Karpas-422 (cell line): ENCODE results near the gene ZMYM4. TPM values are rescaled to one million over a fixed set of nuclear protein-coding genes. Genes with fewer than 3 reads are reported as not detected.

Experiments used
- DNase-seq: peaks from one replicate; pipeline ENCODE4 v3.0.0-alpha.2; 2015
- H2AFZ ChIP-seq: fragments of 200-600 bp; sonication (generic); 2 replicates; pipeline ENCODE4 v1.6.1; 2014; ENCODE audit warnings: antibody characterized with exemption, low read length, mixed read lengths
- H3K27ac ChIP-seq: fragments of 200-600 bp; sonication (generic); 2 replicates; pipeline ENCODE4 v1.5.1; 2014; ENCODE audit warnings: mild to moderate bottlenecking, low read length, moderate library complexity
- H3K27me3 ChIP-seq: fragments of 200-600 bp; sonication (generic); 2 replicates; pipeline ENCODE4 v1.6.1; 2014; ENCODE audit warnings: low read length, mixed read lengths
- H3K36me3 ChIP-seq: fragments of 200-600 bp; sonication (generic); 2 replicates; pipeline ENCODE4 v1.6.1; 2014; ENCODE audit warnings: low read length, mixed read lengths; ENCODE audit not compliant: insufficient read depth
- H3K4me1 ChIP-seq: fragments of 200-600 bp; sonication (generic); 2 replicates; pipeline ENCODE4 v1.6.1; 2014; ENCODE audit warnings: mild to moderate bottlenecking, low read length, mixed read lengths
- H3K4me2 ChIP-seq: fragments of 200-600 bp; sonication (generic); 2 replicates; pipeline ENCODE4 v1.6.1; 2014; ENCODE audit warnings: low read length, low read depth, mild to moderate bottlenecking; ENCODE audit not compliant: poor library complexity, severe bottlenecking
- H3K4me3 ChIP-seq: fragments of 200-600 bp; sonication (generic); 2 replicates; pipeline ENCODE4 v1.5.1; 2014; ENCODE audit warnings: mild to moderate bottlenecking, antibody characterized with exemption, low read length, mixed read lengths
- H3K79me2 ChIP-seq: fragments of 200-600 bp; sonication (generic); 2 replicates; pipeline ENCODE4 v1.6.1; 2014; ENCODE audit warnings: mild to moderate bottlenecking, low read length, mixed read lengths
- H3K9ac ChIP-seq: fragments of 200-600 bp; sonication (generic); 2 replicates; pipeline ENCODE4 v1.6.0; 2014; ENCODE audit warnings: low read length
- H3K9me2 ChIP-seq: fragments of 200-600 bp; sonication (generic), shearing (Covaris generic); replicated peaks from 2 replicates; pipeline ENCODE4 v1.6.0; 2014; ENCODE audit warnings: mild to moderate bottlenecking, low read length, moderate library complexity; ENCODE audit not compliant: insufficient read depth
- H3K9me3 ChIP-seq: fragments of 300-700, 200-600 bp; sonication (generic); 2 replicates; pipeline ENCODE4 v1.6.1; 2014; ENCODE audit warnings: low read length, mixed read lengths
- H4K20me1 ChIP-seq: fragments of 200-600 bp; sonication (generic); 2 replicates; pipeline ENCODE4 v1.6.1; 2014; ENCODE audit warnings: mild to moderate bottlenecking, antibody characterized with exemption, low read length, low read depth; ENCODE audit not compliant: insufficient read depth
- total RNA-seq: library from RNA; depleted of rRNA; stranded (reverse); fragments of >200 nt; shearing (Covaris generic); gene quantifications from 2 replicates; pipeline ENCODE4 v1.2.3, GENCODE V29; 2014; ENCODE audit warnings: low replicate concordance

The ZMYM4 gene
- total RNA-seq, 1 experiment from 2014 or later, result 46.3 TPM

DNA sequence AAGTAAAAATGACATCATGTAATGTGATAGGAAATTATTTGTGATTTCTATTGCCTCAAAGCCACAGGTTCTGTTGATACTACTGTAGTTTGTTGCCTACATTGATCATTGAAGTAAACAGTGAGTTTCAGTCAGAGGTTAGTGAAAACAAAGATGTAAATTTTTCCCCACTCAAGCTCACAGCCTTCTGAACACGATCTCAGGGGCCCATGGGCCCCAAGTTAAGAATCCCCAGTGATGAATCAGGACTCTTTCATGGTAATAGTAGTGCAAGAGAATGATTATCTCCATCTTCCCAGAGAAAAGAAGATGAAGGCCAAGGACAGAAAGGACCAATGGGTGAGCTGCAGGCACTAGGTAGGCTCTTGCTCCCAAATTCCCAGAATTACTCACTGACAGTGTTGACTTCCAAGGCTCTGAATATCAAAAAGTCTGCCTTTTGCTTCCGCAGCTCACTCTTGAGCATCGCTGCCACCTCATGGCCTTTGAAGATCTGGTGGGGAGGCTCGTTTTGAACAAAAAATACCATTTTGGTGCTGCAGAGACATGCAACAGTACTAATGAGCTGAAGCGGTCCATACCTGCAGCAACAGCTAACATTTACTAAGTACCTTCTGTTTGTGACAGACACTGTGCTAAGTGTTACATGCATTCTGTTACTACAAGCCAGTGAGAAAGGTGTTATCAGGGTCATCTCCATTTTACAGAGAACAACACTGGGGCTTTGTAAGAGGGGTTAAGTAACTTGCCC is 175.4 kb downstream of the ZMYM4 start:
- no peak overlapping the region for H3K4me2 ChIP-seq
- H3K9me2 ChIP-seq, result no peaks in the 10 kb centered on the region
- no peak overlapping the region for H2AFZ ChIP-seq
- no peak overlapping the region for H3K9ac ChIP-seq
- H3K36me3 ChIP-seq, result peaks cover 6% of the 10 kb centered on the region; the same call in 1 of the 2 replicates
- H3K27me3 ChIP-seq, result no peaks in the 10 kb centered on the region
- H3K4me3 ChIP-seq, result no peak overlapping the region
- no peak overlapping the region for H3K27ac ChIP-seq
- no peaks in the 10 kb centered on the region for H4K20me1 ChIP-seq
- no peaks in the 10 kb centered on the region for H3K9me3 ChIP-seq
- no peaks in the 10 kb centered on the region for H3K79me2 ChIP-seq
- H3K4me1 ChIP-seq, result no peaks in the 10 kb centered on the region
- peak; percentile 49 for DNase-seq

DNA sequence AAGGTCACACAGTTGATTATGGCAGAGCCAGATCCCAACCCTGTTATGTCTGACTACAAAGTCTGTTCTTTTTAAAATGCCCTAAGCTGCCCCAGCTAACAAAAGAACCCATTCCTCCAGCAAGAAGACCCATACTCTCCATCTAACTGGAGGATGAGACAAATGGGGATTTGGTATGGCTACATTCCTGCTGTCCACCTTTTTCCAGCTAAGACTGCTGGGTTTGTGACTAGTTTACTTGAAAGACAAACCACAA is 175.9 kb downstream of the ZMYM4 start:
- Histone ChIP-seq H3K4me2 (no peak overlapping the region), H3K79me2 (no peaks in the 10 kb centered on the region), H3K36me3 (peaks cover 8% of the 10 kb centered on the region; the same call in 1 of the 2 replicates)

DNA sequence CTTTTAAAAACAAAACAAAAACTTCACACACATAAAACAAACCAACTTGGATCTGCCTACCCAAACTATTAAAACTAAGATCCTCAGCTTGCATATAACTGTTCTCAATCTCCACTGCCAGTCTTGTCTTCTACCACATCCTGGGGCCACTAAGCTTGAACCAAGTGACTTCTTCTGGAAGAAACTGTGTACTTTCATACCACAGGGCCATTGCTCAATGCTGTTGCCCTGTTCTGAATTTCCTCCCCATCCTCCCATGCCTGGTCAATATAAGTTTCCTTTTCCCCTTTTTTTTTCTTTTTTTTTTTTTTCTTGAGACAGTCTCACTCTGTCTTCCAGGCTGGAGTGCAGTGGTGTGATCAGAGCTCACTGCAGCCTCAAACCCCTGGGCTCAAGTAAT is 178.8 kb downstream of the ZMYM4 start:
- no peak overlapping the region for H3K9ac ChIP-seq
- peaks cover 23% of the 10 kb centered on the region for H3K36me3 ChIP-seq
- no peaks in the 10 kb centered on the region for H4K20me1 ChIP-seq
- H3K27ac ChIP-seq, result no peak overlapping the region
- no peaks in the 10 kb centered on the region for H3K9me3 ChIP-seq
- H3K79me2 ChIP-seq, result no peaks in the 10 kb centered on the region
- H2AFZ ChIP-seq, result no peak overlapping the region
- H3K4me2 ChIP-seq, result no peak overlapping the region
- no peak overlapping the region for H3K4me3 ChIP-seq
- no peaks in the 10 kb centered on the region for H3K27me3 ChIP-seq
- no peaks in the 10 kb centered on the region for H3K4me1 ChIP-seq
- no peak for DNase-seq
- H3K9me2 ChIP-seq, result no peaks in the 10 kb centered on the region

More for the DNA sequence above, 175.9 kb downstream of the ZMYM4 start:
- Histone ChIP-seq H3K27ac (no peak overlapping the region), H3K9ac (no peak overlapping the region), H3K9me2 (no peaks in the 10 kb centered on the region), H3K4me1 (no peaks in the 10 kb centered on the region), H2AFZ (no peak overlapping the region), H3K27me3 (no peaks in the 10 kb centered on the region), H4K20me1 (no peaks in the 10 kb centered on the region), H3K4me3 (no peak overlapping the region), H3K9me3 (no peaks in the 10 kb centered on the region)
- no peak for DNase-seq

DNA sequence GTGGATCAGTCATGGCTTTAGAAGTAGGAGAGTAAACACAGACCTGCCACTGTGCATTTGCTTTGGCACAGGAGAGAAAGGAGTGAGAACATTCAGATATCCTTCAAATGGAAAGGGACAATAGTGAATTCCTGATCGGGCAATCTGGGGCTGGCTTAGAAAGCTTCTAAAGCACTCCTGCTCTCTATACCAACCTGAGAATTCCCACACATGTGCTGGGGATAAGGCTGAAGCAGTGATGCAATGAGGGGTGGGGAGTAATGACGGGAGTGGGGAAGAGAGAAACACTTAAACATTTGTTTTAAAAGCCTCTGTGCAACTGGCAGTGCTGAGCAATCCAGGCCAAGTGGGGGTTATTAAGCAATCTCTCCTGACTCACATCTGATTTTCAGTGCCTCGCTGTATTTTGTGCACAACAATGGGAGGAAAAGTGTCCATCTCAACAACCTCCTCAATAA is 179.9 kb downstream of the ZMYM4 start:
- H2AFZ ChIP-seq, result no peak overlapping the region
- H3K79me2 ChIP-seq, result no peaks in the 10 kb centered on the region
- no peak overlapping the region for H3K4me3 ChIP-seq
- H3K27ac ChIP-seq, result no peak overlapping the region
- DNase-seq, result no peak
- H3K36me3 ChIP-seq, result peaks cover 26% of the 10 kb centered on the region
- H3K4me2 ChIP-seq, result no peak overlapping the region
- H4K20me1 ChIP-seq, result no peaks in the 10 kb centered on the region
- no peak overlapping the region for H3K9ac ChIP-seq
- no peaks in the 10 kb centered on the region for H3K9me2 ChIP-seq
- H3K9me3 ChIP-seq, result no peaks in the 10 kb centered on the region
- no peaks in the 10 kb centered on the region for H3K27me3 ChIP-seq
- peaks cover 4% of the 10 kb centered on the region; the same call in 1 of the 2 replicates for H3K4me1 ChIP-seq

GRCh38 chr1:35449334-35450008 is 181.0 kb downstream of the ZMYM4 start:
- Histone ChIP-seq H2AFZ (no peak overlapping the region), H3K79me2 (no peaks in the 10 kb centered on the region), H3K4me2 (no peak overlapping the region), H3K9me3 (no peaks in the 10 kb centered on the region), H3K27me3 (no peaks in the 10 kb centered on the region), H3K36me3 (peaks cover 26% of the 10 kb centered on the region), H3K4me1 (peaks cover 6% of the 10 kb centered on the region; the same call in 1 of the 2 replicates), H3K9ac (no peak overlapping the region), H4K20me1 (no peaks in the 10 kb centered on the region), H3K27ac (no peak overlapping the region), H3K4me3 (no peak overlapping the region), H3K9me2 (no peaks in the 10 kb centered on the region)
- no peak for DNase-seq

DNA sequence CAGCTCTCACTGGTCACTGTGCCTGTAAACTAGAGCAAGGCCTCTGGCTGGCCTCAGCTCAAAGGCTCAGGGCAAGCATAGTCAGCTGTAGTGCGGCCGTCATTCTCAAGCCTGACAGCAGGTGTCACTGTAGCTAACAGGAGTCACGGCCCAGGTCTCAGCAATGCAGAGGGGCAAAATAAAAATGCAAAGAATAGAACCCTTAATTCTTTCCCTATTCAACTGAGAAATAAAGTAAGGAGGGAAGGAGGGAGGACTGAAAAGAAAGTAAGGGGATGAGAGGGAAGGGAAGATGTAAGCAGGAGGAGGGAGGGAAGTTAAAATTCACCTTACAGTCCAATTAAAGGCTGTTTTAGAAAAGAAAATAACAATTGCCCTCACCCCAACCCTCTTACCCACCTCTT is 182.6 kb downstream of the ZMYM4 start:
- Histone ChIP-seq H3K4me1 (peaks cover 6% of the 10 kb centered on the region; the same call in 1 of the 2 replicates), H3K9me3 (no peaks in the 10 kb centered on the region), H3K9me2 (no peaks in the 10 kb centered on the region), H3K27me3 (no peaks in the 10 kb centered on the region), H3K4me2 (no peak overlapping the region), H3K9ac (no peak overlapping the region), H3K79me2 (no peaks in the 10 kb centered on the region), H3K27ac (no peak overlapping the region), H3K4me3 (no peak overlapping the region), H4K20me1 (no peaks in the 10 kb centered on the region), H2AFZ (no peak overlapping the region), H3K36me3 (peaks cover 26% of the 10 kb centered on the region)
- DNase-seq, result peak; percentile 91

- Histone ChIP-seq H3K9ac (no peak overlapping the region), H3K4me1 (peaks cover 6% of the 10 kb centered on the region; the same call in 1 of the 2 replicates), H3K9me2 (no peaks in the 10 kb centered on the region), H3K27ac (peak overlapping the region; percentile 16), H3K79me2 (no peaks in the 10 kb centered on the region), H2AFZ (no peak overlapping the region), H3K9me3 (no peaks in the 10 kb centered on the region), H3K4me3 (no peak overlapping the region), H3K27me3 (no peaks in the 10 kb centered on the region), H4K20me1 (no peaks in the 10 kb centered on the region), H3K36me3 (peaks cover 26% of the 10 kb centered on the region), H3K4me2 (no peak overlapping the region)
- DNase-seq, result no peak
Observed at GRCh38 chr1:35452106-35452774, 183.7 kb downstream of the ZMYM4 start.

- Histone ChIP-seq H3K4me2 (no peak overlapping the region), H3K27me3 (no peaks in the 10 kb centered on the region), H4K20me1 (no peaks in the 10 kb centered on the region), H3K9me3 (no peaks in the 10 kb centered on the region), H3K4me3 (no peak overlapping the region), H3K79me2 (no peaks in the 10 kb centered on the region), H3K27ac (no peak overlapping the region), H3K9me2 (no peaks in the 10 kb centered on the region), H2AFZ (no peak overlapping the region), H3K4me1 (peaks cover 6% of the 10 kb centered on the region; the same call in 1 of the 2 replicates), H3K36me3 (peaks cover 26% of the 10 kb centered on the region), H3K9ac (no peak overlapping the region)
- no peak for DNase-seq
Observed at GRCh38 chr1:35453031-35453430, 184.5 kb downstream of the ZMYM4 start.
